Astrocyte (in vitro differentiated cells and primary cell): Measurements from ENCODE around the gene ARID5B.

Experiments
- CTCF ChIP-seq: IDR thresholded peaks from 2 replicates; pipeline ENCODE4 v1.5.1; 2011; ENCODE audit warnings: low read depth, mild to moderate bottlenecking, inconsistent platforms, low read length, moderate library complexity; ENCODE audit not compliant: insufficient read depth
- EZH2 ChIP-seq: IDR thresholded peaks from 2 replicates; pipeline ENCODE4 v1.6.1; 2012; ENCODE audit warnings: mild to moderate bottlenecking, low read length, inconsistent platforms; ENCODE audit not compliant: insufficient read depth

DNA sequence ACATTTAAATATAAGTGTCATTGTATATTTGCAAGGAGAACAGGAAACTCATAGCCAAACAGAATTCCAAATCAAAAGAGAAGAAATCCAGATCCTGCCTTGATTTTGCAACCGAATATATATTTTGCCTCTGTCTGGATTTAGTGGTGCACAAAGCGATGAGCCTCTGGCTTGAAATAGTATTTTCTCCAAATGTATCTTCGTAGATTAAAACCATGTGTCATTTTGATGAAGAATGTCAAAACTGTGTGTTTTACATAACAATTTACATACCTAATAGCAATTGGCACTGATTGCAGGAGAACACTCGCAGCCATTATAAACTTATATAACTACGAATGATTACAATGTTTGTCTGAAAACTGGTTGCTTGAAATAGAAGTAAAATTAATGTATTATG is 156.4 kb downstream of the ARID5B start:
- TF ChIP-seq CTCF (no peak), EZH2 (no peak)
